Stimulated activated CD8-positive, alpha-beta memory T cell treated with anti-CD3 and anti-CD28 coated beads, Interleukin-12 subunit alpha, Interleukin-12 subunit beta, amount 100 ng/mL, for 4 hours (primary cell): ENCODE measurements around the gene TJP1.
"Not testable (repeated sequence)": the region's sequence is repeated elsewhere in the genome, so short reads cannot be mapped to it uniquely, and the experiment has no call there.

ENCODE experiments used
- DNase-seq: peaks from one replicate; pipeline ENCODE4 v3.0.0-alpha.2; 2020; ENCODE audit warnings: low read depth

The TJP1 gene

GRCh38 chr15:29799859-29800258 is 22.4 kb downstream of the TJP1 start:
- no peak for DNase-seq

GRCh38 chr15:29795610-29796009 is 26.7 kb downstream of the TJP1 start:
- DNase-seq = no peak

- DNase-seq = no peak
Observed at GRCh38 chr15:29792426-29793159, 29.7 kb downstream of the TJP1 start.

GRCh38 chr15:29790607-29791006 is 31.7 kb downstream of the TJP1 start:
- no peak for DNase-seq

- no peak for DNase-seq
Observed at GRCh38 chr15:29789871-29790270, 32.4 kb downstream of the TJP1 start.

GRCh38 chr15:29788433-29789034 is 33.7 kb downstream of the TJP1 start:
- no peak for DNase-seq

- no peak for DNase-seq
Observed at GRCh38 chr15:29787767-29788166, 34.5 kb downstream of the TJP1 start.

GRCh38 chr15:29785642-29786041 is 36.6 kb downstream of the TJP1 start:
- DNase-seq = no peak

- DNase-seq = no peak
Observed at GRCh38 chr15:29785136-29785535, 37.1 kb downstream of the TJP1 start.

GRCh38 chr15:29784413-29784812 is 37.9 kb downstream of the TJP1 start:
- DNase-seq = no peak

GRCh38 chr15:29782816-29783215 is 39.5 kb downstream of the TJP1 start:
- DNase-seq = not testable (repeated sequence)

- no peak for DNase-seq
Observed at GRCh38 chr15:29778382-29778781, 43.9 kb downstream of the TJP1 start.

- DNase-seq = no peak
Observed at GRCh38 chr15:29776859-29777258, 45.4 kb downstream of the TJP1 start.

- no peak for DNase-seq
Observed at GRCh38 chr15:29774900-29775299, 47.4 kb downstream of the TJP1 start.

- DNase-seq = no peak
Observed at GRCh38 chr15:29773816-29774215, 48.5 kb downstream of the TJP1 start.

GRCh38 chr15:29773000-29773399 is 49.3 kb downstream of the TJP1 start:
- DNase-seq = no peak

GRCh38 chr15:29770796-29771195 is 51.5 kb downstream of the TJP1 start:
- no peak for DNase-seq

- no peak for DNase-seq
Observed at GRCh38 chr15:29765898-29766527, 56.3 kb downstream of the TJP1 start.

GRCh38 chr15:29765234-29765841 is 56.9 kb downstream of the TJP1 start:
- no peak for DNase-seq

- DNase-seq = no peak
Observed at GRCh38 chr15:29759596-29759995, 62.7 kb downstream of the TJP1 start.

- no peak for DNase-seq
Observed at GRCh38 chr15:29756358-29757267, 65.7 kb downstream of the TJP1 start.

GRCh38 chr15:29754009-29754408 is 68.3 kb downstream of the TJP1 start:
- DNase-seq = not testable (repeated sequence)
